GM12865 (cell line): ENCODE measurements around the gene ADGRV1.

ENCODE experiments used
- DNase-seq: peaks from one replicate; pipeline ENCODE4 v3.0.0; 2010; ENCODE audit warnings: low read depth
- H3K4me3 ChIP-seq: 2 replicates; pipeline ENCODE4 v1.5.1; 2011; ENCODE audit warnings: mild to moderate bottlenecking, low read depth, low read length, control low read depth
- CTCF ChIP-seq: IDR thresholded peaks from 2 replicates; pipeline ENCODE4 v1.5.1; 2011; ENCODE audit warnings: low read length, control low read depth, low read depth, inconsistent platforms; ENCODE audit not compliant: insufficient read depth; ENCODE audit errors: missing control alignments

The ADGRV1 gene

GRCh38 chr5:91206103-91206502, 647.5 kb downstream of the ADGRV1 start:
- no peak overlapping the region for H3K4me3 ChIP-seq
- no peak for TF ChIP-seq CTCF
- DNase-seq, result no peak

GRCh38 chr5:91206734-91207133, 648.1 kb downstream of the ADGRV1 start:
- no peak for DNase-seq
- no peak for TF ChIP-seq CTCF
- no peak overlapping the region for H3K4me3 ChIP-seq

- TF ChIP-seq CTCF, result no peak
Measured at GRCh38 chr5:91207248-91207647, 648.7 kb downstream of the ADGRV1 start.

GRCh38 chr5:91211997-91212713, 653.6 kb downstream of the ADGRV1 start:
- DNase-seq, result no peak
- no peak for TF ChIP-seq CTCF
- H3K4me3 ChIP-seq, result no peak overlapping the region

More at GRCh38 chr5:91207248-91207647, 648.7 kb downstream of the ADGRV1 start:
- DNase-seq, result no peak
- H3K4me3 ChIP-seq, result no peak overlapping the region

GRCh38 chr5:91212714-91213092, 654.1 kb downstream of the ADGRV1 start:
- no peak for TF ChIP-seq CTCF
- DNase-seq, result no peak
- H3K4me3 ChIP-seq, result no peak overlapping the region
